Measurements from ENCODE around the gene TTC4.

DNA sequence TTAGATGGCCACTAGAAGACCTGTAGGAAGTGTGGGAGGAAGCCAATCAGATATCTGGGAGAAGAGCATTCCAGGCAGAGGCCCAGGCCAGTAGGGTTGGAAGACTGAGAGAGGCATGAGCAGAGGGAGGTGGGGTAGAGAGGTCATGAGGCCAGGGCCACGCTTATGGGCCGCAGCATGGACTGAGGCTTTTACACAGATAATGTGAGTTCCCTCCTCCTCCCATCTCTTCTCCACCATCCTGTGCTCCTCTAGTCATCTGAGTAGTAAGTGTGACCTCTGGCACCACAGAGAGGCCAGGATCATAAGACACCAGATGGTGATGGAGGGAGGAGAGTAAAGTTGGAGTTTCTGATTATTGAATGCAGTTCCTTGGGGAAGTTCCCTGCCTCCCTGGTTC, 68.4 kb downstream of the TTC4 start:
- TF ChIP-seq, protein P1, sequence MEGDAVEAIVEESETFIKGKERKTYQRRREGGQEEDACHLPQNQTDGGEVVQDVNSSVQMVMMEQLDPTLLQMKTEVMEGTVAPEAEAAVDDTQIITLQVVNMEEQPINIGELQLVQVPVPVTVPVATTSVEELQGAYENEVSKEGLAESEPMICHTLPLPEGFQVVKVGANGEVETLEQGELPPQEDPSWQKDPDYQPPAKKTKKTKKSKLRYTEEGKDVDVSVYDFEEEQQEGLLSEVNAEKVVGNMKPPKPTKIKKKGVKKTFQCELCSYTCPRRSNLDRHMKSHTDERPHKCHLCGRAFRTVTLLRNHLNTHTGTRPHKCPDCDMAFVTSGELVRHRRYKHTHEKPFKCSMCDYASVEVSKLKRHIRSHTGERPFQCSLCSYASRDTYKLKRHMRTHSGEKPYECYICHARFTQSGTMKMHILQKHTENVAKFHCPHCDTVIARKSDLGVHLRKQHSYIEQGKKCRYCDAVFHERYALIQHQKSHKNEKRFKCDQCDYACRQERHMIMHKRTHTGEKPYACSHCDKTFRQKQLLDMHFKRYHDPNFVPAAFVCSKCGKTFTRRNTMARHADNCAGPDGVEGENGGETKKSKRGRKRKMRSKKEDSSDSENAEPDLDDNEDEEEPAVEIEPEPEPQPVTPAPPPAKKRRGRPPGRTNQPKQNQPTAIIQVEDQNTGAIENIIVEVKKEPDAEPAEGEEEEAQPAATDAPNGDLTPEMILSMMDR (IDR thresholded peaks at IDR 0.05): no peak
- no peak for TF ChIP-seq POLR2AphosphoS5 (IDR thresholded peaks at IDR 0.05; ENCODE audit: low read depth, low read length)
- TF ChIP-seq TCF7L2 (IDR thresholded peaks at IDR 0.05; ENCODE audit: low read depth, low read length): no peak
- TF ChIP-seq, protein P2, sequence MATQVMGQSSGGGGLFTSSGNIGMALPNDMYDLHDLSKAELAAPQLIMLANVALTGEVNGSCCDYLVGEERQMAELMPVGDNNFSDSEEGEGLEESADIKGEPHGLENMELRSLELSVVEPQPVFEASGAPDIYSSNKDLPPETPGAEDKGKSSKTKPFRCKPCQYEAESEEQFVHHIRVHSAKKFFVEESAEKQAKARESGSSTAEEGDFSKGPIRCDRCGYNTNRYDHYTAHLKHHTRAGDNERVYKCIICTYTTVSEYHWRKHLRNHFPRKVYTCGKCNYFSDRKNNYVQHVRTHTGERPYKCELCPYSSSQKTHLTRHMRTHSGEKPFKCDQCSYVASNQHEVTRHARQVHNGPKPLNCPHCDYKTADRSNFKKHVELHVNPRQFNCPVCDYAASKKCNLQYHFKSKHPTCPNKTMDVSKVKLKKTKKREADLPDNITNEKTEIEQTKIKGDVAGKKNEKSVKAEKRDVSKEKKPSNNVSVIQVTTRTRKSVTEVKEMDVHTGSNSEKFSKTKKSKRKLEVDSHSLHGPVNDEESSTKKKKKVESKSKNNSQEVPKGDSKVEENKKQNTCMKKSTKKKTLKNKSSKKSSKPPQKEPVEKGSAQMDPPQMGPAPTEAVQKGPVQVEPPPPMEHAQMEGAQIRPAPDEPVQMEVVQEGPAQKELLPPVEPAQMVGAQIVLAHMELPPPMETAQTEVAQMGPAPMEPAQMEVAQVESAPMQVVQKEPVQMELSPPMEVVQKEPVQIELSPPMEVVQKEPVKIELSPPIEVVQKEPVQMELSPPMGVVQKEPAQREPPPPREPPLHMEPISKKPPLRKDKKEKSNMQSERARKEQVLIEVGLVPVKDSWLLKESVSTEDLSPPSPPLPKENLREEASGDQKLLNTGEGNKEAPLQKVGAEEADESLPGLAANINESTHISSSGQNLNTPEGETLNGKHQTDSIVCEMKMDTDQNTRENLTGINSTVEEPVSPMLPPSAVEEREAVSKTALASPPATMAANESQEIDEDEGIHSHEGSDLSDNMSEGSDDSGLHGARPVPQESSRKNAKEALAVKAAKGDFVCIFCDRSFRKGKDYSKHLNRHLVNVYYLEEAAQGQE (IDR thresholded peaks at IDR 0.05; ENCODE audit: insufficient read depth in 1 of 2, low read depth in 2 of 2, low read length in 1 of 2): no peak
- no peak for TF ChIP-seq SIN3A (IDR thresholded peaks at IDR 0.05; ENCODE audit: borderline replicate concordance, insufficient read depth, low read depth, low read length)

Data from Panc1 (cell line).